GM19372 (cell line): Measurements from ENCODE around the gene SEC16A.
"Not testable (repeated sequence)": the region's sequence is repeated elsewhere in the genome, so short reads cannot be mapped to it uniquely, and the experiment has no call there.

ENCODE experiments used
- ATAC-seq: cut with Tn5 transposase; IDR thresholded peaks from one replicate; pipeline ENCODE4 v1.9.1; 2021; ENCODE audit warnings: mild to moderate bottlenecking, low read depth, moderate library complexity; ENCODE audit not compliant: unreplicated experiment

The SEC16A gene

DNA sequence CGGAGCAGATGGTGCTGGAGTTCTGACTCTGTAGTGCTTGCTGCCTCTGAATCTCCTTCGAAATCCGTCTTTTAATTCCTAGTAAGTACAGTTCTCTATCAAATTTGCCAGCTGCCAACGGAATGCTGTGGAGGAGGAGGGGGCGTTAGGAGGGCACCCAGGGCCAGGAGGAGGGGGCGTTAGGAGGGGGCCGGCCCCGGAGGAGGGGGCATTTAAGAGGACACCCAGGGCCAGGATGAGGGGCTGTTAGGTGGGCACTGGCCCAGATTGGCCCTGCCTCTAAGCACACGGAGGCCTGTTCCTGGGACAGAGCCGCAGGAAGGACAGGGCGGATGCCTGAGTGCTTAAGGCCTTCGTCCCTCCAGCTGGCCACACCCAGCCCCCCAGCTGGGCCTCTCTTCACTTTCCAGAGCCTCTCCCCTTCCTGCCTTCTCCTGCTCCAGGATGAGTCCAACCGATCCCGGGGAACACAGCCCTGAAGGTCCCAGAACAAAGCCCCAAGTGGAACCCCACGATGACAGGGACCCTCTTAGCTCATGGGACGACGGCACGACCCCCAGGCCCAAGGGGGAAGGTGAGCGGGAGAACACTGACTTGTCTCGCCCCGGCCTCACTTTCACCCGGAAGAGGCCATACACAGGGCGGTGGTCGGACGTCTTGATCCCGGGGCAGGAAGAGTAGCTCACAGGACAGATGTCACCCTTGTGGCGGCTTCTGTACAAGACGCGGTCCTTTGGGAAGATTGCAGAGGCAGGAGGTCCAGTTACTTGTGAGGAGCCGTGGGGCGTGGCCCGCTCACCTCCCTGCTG, 53.0 kb downstream of the SEC16A start:
- ATAC-seq = no peak

DNA sequence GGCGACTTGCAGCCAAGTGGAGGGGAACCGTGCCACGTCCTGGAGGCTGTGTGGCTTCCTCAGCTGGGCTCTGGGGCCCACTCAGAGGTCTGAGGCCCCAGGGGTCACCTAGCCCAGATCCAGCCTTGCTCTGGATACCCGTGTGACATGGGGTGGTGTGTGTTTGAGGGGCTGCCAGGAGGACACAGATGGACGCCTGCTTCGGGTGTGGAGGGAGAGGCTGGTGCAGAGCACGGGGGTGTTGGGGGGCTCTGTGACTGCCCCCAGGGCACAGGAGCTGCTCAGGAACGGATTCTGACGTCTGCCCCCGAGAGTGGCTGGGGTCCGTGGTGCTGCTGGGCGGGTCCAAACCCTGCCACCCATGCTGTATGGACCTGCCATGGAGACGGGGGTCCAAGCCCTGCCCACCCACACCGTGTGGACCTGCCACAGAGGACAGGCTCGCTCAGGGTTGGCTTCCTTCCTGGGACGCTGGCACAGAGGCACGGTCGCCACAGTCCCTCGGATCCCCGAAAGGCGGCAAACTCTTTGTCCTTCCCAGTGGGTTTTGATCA, 53.7 kb downstream of the SEC16A start:
- no peak for ATAC-seq

DNA sequence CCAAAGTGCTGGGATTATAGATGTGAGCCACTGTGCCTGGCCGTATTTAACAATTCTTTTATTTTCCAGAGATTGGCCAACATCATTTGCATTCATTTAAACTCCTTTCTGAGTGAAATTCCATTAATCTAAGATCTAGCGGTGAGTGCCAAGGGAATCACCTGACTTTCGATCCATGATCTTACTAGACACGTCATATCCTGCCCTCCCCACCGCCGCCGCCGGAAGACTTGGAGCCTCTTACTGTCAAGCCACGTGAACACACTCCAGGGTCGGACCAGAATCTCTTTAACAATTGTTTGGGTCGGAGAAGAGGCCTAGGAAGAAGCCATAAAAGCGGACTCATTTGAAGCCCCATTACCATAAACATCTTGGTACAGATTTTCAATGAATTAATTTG, 56.1 kb downstream of the SEC16A start:
- no peak for ATAC-seq

DNA sequence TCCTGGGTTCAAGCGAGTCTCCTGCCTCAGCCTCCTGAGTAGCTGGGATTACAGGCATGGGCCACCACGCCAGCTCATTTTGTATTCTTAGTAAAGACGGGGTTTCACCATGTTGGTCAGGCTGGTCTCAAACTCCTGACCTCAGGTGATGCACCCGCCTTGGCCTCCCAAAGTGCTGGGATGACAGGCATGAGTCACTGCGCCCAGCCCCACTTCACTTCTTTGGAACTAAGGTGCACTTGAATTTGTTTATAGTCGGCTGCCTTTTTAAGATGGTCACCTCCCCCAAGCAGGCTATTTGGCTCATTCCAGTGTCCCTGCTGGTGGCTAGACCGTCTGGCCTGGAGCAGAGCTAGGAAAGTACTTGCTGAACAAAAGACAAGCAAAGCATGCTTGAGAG, 57.5 kb downstream of the SEC16A start:
- ATAC-seq = not testable (repeated sequence)

DNA sequence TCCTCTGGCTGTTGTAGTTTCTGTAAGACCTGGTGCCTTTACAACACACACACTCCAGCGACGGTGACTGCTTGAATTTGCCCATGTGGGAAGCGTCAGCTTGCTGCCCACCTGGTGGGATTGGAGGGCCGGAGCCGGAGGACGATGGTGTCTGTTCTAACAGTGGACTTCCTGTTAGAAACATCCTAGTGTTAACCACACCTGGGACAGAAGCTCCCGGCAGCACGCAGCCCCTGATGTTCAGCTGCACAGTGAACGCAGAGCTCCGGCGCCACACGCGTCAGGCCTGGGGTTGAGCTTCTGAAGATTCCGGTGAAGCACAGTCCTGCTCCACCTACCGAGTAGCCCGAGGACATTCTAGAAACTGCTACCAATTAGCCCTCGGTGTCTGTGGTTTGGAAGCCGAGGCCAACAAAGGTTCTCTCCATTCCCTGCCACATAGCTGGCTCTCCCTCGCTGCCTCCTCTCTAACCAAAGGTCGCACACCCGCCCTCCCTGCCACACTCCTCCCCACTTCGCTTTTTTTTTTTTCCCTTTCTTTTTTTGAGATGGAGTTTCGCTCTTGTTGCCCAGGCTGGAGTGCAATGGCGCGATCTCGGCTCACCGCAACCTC, 58.0 kb downstream of the SEC16A start:
- no peak for ATAC-seq

DNA sequence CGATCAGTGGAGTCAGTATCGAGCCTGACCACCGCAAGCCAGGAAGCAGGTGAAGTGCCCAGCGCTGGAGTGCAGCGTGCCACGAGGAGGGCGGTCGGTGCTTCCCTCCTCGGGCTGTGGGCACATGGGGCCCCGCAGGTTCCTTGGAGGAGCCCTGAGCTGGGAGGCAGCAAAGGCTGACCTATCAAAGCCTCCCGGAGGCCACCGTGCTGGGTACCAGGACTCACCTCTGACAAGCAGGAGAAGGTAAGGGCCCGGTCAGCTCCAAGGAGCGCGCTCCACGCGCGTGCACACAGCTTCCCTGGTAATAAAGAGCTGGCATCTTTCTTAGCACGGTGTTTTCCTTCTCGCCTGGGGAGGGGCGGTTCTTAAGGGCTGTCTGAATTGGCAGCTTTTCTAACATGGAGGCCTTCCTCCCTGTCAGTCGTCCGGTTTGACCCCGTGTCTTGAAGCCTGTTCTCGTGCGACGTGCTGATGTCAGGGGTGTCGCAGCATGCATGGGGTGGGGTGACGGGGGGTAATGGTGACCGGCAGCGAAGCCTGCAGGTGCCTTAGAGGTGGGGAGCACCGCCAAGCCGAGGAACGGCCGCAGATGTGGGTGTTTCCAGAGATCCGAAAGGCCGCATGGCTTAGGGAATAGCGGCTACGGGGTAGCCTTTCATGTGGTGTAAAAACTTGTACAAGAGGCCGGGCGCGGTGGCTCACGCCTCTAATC, 59.3 kb downstream of the SEC16A start:
- no peak for ATAC-seq

DNA sequence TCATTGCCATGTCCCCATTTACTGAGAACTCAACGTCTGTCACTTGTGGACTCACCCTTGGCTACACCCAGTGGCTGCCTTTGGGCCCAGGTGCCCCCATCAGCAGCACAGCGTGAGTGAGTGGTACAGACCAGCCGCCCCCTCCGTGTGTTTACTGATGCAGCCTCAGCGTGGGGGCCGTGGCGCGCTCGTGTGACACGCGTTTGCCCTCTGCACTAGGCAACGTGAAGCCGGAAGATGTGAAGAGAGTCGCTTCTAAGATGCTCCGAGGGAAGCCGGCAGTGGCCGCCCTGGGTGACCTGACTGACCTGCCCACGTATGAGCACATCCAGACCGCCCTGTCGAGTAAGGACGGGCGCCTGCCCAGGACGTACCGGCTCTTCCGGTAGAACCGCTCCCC, 60.0 kb downstream of the SEC16A start:
- ATAC-seq = no peak

DNA sequence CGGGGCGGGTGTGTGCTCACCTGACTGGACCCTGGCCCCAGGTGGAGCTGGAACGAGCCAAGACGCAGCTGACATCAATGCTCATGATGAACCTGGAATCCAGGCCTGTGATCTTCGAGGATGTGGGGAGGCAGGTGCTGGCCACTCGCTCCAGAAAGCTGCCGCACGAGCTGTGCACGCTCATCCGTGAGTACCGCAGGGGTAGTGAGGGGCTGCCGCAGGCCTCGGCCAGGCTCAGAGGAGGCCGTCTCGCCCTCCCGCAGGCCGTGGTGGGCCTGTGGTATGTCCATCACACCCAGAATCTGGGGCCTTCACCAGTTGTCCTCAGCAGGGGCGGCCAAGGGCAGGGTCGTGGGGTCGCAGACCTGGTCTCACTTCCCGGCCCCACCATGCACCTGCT, 61.0 kb downstream of the SEC16A start:
- ATAC-seq = no peak

DNA sequence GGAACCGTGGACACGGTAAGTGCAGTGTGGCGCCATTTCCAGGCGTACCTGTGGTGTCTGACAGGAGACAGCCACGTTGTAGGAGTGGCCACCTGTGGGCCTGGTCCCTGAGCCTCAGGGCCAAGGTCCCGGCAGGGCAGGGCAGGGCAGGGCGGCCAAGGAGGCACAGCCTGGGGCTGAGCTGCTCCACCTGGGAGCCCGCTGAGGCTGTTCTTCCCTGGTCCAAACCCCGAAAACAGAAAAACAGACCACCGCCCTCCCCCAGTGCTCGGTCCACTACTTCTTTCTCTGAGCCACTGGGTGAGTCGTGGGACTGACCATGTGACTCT, 63.8 kb downstream of the SEC16A start:
- ATAC-seq = no peak

DNA sequence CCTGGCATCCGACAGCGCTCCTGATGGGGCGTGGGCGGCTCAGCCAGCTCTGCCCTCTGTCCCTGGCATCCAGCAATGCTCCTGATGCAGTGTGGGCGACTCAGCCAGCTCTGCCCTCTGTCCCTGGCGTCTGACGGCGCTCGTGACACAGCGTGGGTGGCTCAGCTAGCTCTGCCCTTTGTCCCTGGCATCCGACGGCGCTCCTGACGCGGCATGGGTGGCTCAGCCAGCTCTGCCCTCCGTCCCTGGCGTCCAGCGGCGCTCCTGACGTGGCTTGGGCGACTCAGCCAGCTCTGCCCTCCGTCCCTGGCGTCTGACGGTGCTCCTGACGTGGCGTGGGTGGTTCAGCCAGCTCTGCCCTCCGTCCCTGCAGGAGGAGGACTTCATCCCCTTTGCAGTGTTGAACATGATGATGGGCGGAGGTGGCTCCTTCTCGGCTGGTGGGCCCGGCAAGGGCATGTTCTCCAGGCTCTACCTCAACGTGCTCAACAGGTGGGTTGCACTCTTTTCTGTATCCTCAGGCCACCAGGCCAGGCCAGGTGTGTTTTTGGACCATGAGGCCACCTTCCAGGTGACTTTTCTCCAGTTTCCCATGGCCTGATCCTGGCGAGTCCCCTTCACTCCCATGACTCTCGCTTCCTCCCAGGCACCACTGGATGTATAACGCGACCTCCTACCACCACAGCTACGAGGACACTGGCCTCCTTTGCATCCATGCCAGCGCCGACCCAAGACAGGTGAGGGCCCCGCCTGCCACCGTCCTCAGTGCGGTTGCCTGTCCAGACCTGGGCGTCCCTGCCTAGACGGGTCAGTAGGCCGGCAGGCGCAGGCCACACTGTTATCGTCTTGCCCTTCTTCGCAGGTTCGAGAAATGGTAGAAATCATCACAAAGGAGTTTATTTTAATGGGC, 64.4 kb downstream of the SEC16A start:
- no peak for ATAC-seq

DNA sequence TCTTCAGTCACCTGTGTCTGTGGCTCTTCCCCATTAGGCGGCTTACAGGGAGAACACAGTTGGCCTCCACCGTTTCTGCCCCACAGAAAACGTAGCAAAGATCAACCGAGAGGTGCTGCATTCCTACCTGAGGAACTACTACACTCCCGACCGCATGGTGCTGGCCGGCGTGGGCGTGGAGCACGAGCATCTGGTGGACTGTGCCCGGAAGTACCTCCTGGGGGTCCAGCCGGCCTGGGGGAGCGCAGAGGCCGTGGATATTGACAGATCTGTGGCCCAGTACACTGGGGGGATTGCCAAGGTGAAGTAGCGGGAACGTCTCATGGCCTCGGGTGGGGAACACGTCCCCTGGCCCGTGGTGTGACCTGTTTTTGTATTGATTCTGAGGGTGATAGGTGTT, 65.9 kb downstream of the SEC16A start:
- no peak for ATAC-seq

DNA sequence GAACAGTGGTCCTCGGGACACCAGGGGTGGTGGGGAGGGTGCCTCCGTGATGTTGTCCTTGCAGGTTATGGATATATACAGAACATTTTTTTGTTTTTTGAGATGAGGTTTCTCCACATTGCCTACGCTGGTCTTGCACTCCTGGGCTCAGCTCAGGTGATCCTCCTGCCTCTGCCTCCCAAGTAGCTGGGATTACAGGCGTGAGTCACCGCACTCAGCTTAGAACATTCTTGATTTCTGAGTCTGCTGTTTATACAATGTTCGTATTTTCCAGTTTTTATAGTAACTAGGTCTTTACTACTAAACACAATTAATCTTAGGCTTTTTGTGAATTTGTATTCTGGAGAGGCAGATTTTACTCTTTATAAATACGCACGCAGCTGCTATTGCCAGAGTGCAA, 66.4 kb downstream of the SEC16A start:
- ATAC-seq = no peak

DNA sequence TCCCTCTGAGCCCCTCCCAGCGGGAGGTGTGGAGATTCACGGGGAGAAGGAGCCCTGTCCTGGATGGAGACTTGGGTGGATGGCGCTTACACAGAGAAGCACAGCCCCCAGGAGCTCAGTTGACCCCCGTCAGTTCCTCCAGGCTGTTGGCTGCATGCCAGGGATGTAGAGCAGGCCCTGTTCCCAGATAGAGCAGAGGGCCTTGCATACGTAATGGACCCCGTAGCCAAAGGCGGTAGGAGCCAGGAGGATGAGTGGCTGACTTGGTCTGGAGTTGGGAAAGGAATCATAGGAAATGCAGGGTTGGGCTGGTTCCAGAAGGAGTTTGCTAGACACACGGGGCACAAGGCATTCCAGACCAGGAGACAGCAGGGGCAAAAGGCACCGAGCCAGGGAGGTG, 69.9 kb downstream of the SEC16A start:
- no peak for ATAC-seq

DNA sequence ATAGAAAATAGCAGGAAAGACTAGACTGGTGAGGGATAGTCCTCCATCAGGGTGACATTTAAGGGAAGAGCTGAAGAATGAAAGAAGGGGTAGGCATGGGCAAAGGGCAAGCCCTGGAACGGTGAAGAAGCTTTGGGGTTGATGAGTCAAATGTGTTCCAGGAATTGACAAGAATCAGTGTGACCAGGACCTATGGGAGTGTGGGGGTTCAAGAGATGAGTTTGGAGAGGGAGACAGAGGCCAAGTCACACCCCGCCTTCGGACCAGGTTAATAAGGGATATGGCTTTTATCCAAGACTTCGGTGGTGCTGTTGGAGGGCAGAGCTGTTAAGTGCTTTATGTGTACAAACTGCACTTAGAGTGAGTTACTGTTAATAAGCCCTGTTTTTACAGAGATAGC, 71.5 kb downstream of the SEC16A start:
- ATAC-seq = no peak

DNA sequence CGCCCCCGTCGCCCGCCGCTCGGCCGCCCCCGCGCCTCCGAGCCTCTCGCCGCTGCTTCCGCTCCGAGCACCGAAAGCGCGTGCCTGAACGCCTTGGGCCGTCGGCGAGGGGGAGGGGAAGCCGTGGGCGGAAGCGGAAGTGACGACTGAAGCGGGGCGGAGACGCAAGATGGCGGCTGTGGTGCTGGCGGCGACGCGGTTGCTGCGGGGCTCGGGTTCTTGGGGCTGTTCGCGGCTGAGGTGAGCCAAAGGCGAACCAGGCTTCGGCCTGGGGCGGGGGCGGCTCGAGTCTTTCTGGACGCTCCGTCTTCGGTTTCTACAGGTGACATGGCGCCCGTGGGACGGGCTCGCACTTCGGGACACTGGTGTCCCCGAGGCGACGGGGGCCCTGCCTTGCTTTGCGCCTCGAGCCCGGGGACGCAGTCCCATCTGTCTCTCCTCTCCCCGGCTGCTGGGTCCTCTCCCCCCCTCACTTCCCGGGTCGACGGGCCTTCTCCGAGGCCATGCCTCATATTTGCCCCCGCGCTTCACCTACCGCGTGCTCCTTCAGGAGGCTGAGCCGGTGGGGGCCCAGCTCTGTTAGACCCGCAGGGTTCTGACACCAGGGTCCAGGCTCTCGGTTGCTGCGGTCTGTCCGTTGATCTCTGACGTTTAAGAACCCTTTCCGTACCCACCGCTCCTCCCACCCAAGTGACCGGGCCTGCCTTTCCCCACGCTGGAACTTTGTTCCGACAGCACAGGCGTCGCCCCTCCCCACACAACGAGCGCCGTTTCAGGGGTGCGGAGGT, 72.1 kb downstream of the SEC16A start, which contains the start of the genes ENTR1 and PMPCA:
TSS of gene ENTR1 (minus strand) at position 115 of the 788 bp plus-strand sequence. CDS start 217 bp downstream, outside the sequence.
TSS of gene PMPCA (plus strand) at position 159 of the 788 bp plus-strand sequence. CDS start at position 170, 11 bp downstream.
- ATAC-seq = peak; percentile 85

DNA sequence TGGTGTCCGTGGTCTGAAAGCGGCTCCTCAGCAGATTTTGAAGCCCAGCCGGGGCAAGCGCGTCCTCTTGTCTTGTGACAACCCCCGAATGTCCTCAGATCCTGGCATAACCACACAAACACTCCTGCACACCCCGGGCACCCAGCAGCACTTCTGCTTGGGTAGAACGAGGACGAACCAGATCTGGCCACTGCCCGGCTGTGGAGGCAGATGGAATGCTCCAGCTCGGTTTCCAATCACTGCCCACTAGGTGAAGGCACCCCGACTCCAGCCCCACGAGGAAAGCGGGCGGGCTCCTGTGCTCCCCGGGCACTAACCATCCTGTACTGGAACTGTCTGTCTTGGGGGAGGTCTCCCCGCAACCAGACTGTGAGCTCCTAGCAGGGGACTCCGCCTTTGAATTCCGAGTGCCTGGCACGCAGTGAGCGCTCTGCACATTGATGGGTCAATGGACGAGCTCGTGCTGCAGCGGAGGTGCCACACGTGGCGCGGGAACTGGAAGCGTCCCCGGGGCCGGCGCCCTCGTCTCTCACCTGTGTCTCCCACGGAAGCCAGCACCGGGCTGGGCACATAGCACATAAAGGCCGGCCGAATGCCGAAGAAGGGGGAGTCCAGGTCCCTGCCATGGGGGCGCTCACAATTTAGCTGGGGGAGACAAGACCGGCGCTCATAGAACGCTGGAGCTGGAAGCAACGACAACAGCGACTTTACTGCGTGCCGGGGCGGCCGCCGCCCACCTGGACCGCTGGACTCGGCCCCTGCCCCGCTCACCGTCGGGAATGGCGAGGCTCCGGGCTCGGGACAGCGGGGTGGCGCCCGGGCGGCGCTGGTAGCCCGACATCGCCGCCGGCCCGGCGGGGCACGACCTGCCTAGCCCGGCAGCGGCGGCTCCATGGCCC, 73.0 kb downstream of the SEC16A start:
- ATAC-seq = peak; percentile 24

DNA sequence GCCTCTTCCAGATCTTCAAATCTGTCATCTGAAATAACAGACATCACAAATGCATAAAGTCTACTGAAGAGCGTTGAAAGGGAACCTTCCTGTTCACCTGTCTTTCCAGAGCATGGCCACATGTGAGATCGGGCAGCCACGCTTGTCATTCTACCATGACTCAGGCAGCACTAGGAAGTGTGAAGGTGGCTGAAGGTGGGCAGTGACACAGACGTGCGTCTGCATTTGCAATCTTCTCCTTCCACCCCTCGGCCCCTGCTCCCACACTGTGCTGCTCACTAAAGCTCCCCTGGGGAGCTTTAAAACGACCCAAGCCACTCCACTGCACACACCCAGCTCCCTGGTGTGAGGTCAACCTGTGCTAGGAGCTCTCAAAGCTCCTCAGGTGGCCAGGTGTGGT, 74.9 kb downstream of the SEC16A start:
- ATAC-seq = no peak

DNA sequence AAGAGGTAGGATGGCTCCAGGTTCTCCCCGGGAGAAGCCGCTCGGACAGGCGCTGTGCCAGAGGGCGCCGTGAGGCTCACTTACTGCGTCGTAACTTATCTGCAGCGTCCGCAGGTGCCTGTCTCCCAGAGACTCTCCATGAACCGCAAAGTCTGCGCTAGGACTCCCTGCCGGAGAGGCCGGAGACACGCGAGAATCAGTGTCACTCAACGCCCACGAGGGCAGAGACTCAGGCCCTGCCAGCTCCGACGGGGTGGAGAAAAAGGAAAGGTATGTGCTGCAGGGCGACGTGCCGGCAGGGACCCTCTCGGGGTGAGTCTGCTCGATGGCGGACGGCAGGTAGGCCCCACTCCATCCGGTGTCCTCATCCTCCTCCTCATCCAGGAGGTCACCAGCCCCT, 75.8 kb downstream of the SEC16A start:
- not testable (repeated sequence) for ATAC-seq
